HepG2 (cell line): ENCODE data around the gene DDX20. TPM values are rescaled to one million over a fixed set of nuclear protein-coding genes. Genes with fewer than 3 reads are reported as not detected.

Source experiments
- ATAC-seq: fragments of 200-7000 bp; cut with Tn5 transposase; 3 replicates; pipeline ENCODE4 v1.9.1; 2020; ENCODE audit warnings: mild to moderate bottlenecking, moderate library complexity
- BruUV-seq: library from RNA; stranded (reverse); fragments of 400-500 nt; replicated peaks from 2 replicates; lab custom pipeline; 2021; lab: Mats Ljungman, UMichigan
- CTCF ChIA-PET: fragments of 300-600 bp; formaldehyde crosslinking; extraction: SDS; loops from one replicate; lab custom pipeline; 2021; ENCODE audit warnings: low total read pairs, inconsistent platforms, low intra/inter-chr PET ratio; lab: Yijun Ruan, JAX
- POLR2A ChIA-PET: fragments of 350-600 bp; sonication (Branson Sonifier 250); formaldehyde crosslinking; loops from one replicate; lab custom pipeline; 2020; ENCODE audit warnings: antibody characterized with exemption, inconsistent platforms; lab: Yijun Ruan, JAX
- DNase-seq: peaks from one replicate; pipeline ENCODE4 v3.0.0-alpha.2; 2015; ENCODE audit warnings: low spot score
- FAIRE-seq: peaks from 3 replicates; lab custom pipeline; 2011; peaks lifted over from hg19 to GRCh38; lab: Jason Lieb, UNC
- H2AFZ ChIP-seq: one replicate; pipeline ENCODE4 v1.6.1; 2011; ENCODE audit warnings: low read length, inconsistent platforms
- H3K27ac ChIP-seq: fragments of 300-600 bp; 3 replicates; pipeline ENCODE4 v1.8.0; 2011; ENCODE audit warnings: mixed run types, mild to moderate bottlenecking, mixed read lengths, low read length, inconsistent platforms; ENCODE audit not compliant: insufficient read depth; ENCODE audit errors: extremely low read length
- H3K27me3 ChIP-seq, 2 experiments: fragments of 200-600 bp in 1 of 2; 2 replicates in 1 of 2; 3 replicates in 1 of 2; pipeline versions ENCODE4 v1.6.0 to v1.8.0; 2011; ENCODE audit warnings: low read length in 2 of 2, mild to moderate bottlenecking in 2 of 2, moderate library complexity in 2 of 2, inconsistent platforms in 1 of 2; ENCODE audit not compliant: insufficient read depth in 2 of 2, control insufficient read depth in 1 of 2
- H3K36me3 ChIP-seq, 2 experiments: fragments of 200-600 bp in 1 of 2; replicated peaks in 1 of 2; 2 replicates in 1 of 2; 3 replicates in 1 of 2; pipeline versions ENCODE4 v1.5.1 to v1.8.0; 2011; ENCODE audit warnings: low read length in 2 of 2, inconsistent platforms in 1 of 2; ENCODE audit not compliant: insufficient read depth in 2 of 2, control insufficient read depth in 1 of 2
- H3K4me1 ChIP-seq: 2 replicates; pipeline ENCODE4 v1.5.1; 2012; ENCODE audit warnings: low read length, inconsistent platforms; ENCODE audit not compliant: insufficient read depth
- H3K4me2 ChIP-seq: 2 replicates; pipeline ENCODE4 v1.6.0; 2011; ENCODE audit warnings: low read depth, low read length, inconsistent platforms
- H3K4me3 ChIP-seq, 3 experiments: fragments of 200-600 bp in 1 of 3; sonication (generic), shearing (Covaris generic) in 1 of 3; replicated peaks in 1 of 3; 2 replicates each; pipeline ENCODE4 v1.5.1; 2011 to 2016; ENCODE audit warnings: low read length in 3 of 3, inconsistent platforms in 2 of 3, low read depth in 2 of 3, mild to moderate bottlenecking in 2 of 3, control low read depth in 1 of 3, mixed read lengths in 1 of 3; ENCODE audit not compliant: insufficient read depth in 1 of 3
- H3K79me2 ChIP-seq: one replicate; pipeline ENCODE4 v1.6.1; 2011; ENCODE audit warnings: low read length, inconsistent platforms; ENCODE audit not compliant: insufficient read depth
- H3K9ac ChIP-seq: 2 replicates; pipeline ENCODE4 v1.6.0; 2011; ENCODE audit warnings: mild to moderate bottlenecking, low read depth, low read length, inconsistent platforms; ENCODE audit not compliant: insufficient read depth
- H3K9me3 ChIP-seq: 2 replicates; pipeline ENCODE4 v1.5.1; 2012; ENCODE audit warnings: mild to moderate bottlenecking, low read length
- H4K20me1 ChIP-seq: 2 replicates; pipeline ENCODE4 v1.6.0; 2011; ENCODE audit warnings: inconsistent platforms, mild to moderate bottlenecking, low read length, moderate library complexity; ENCODE audit not compliant: insufficient read depth
- BCL6 ChIP-seq: IDR thresholded peaks from 2 replicates; pipeline ENCODE4 v1.6.1; 2016; ENCODE audit warnings: missing genetic modification reagents, missing compliant biosample characterization
- CAMTA2 ChIP-seq: sonication (generic); formaldehyde crosslinking; IDR thresholded peaks from 2 replicates; pipeline ENCODE4 v1.4.0; 2020; ENCODE audit warnings: mild to moderate bottlenecking, missing genetic modification reagents, borderline replicate concordance
- DNMT1 ChIP-seq: sonication (generic); formaldehyde crosslinking; IDR thresholded peaks from 2 replicates; pipeline ENCODE4 v1.5.1; 2020; ENCODE audit warnings: mild to moderate bottlenecking, missing genetic modification reagents
- DNMT3B ChIP-seq: conservative IDR thresholded peaks from 2 replicates; pipeline ENCODE4 v1.6.1; 2016; ENCODE audit warnings: missing biosample characterization, control low read depth
- EP300 ChIP-seq, 3 experiments: sonication (generic) in 1 of 3; formaldehyde crosslinking in 1 of 3; IDR thresholded peaks; 2 replicates each; pipeline versions ENCODE4 v1.5.1 to v1.6.1; 2011 to 2020; ENCODE audit warnings: low read depth in 2 of 3, low read length in 2 of 3, borderline replicate concordance in 1 of 3, improper control_type of control experiment in 1 of 3, mild to moderate bottlenecking in 1 of 3, missing genetic modification reagents in 1 of 3, moderate library complexity in 1 of 3
- HOXA3 ChIP-seq: sonication (generic); formaldehyde crosslinking; IDR thresholded peaks from 2 replicates; pipeline ENCODE4 v1.5.0; 2020; ENCODE audit warnings: missing genetic modification reagents
- MYNN ChIP-seq: sonication (generic); formaldehyde crosslinking; IDR thresholded peaks from 2 replicates; pipeline ENCODE4 v1.4.0; 2020; ENCODE audit warnings: mild to moderate bottlenecking, low read depth, missing genetic modification reagents
- NR2F6 ChIP-seq, 2 experiments: IDR thresholded peaks; 2 replicates each; pipeline ENCODE4 v1.6.1; 2016; ENCODE audit warnings: antibody characterized with exemption in 1 of 2, mild to moderate bottlenecking in 1 of 2
- PHB2 ChIP-seq: fragments of 450-650 bp; IDR thresholded peaks from 2 replicates; pipeline ENCODE4 v1.6.1; 2018; ENCODE audit not compliant: partially characterized antibody
- POLR2A ChIP-seq, 2 experiments: IDR thresholded peaks; 2 replicates each; pipeline ENCODE4 v1.6.1; 2011; ENCODE audit warnings: low read depth in 2 of 2, low read length in 2 of 2, mild to moderate bottlenecking in 1 of 2, moderate library complexity in 1 of 2; ENCODE audit not compliant: insufficient read depth in 1 of 2
- SIX1 ChIP-seq: sonication (generic); formaldehyde crosslinking; IDR thresholded peaks from 2 replicates; pipeline ENCODE4 v1.4.0; 2020; ENCODE audit warnings: missing genetic modification reagents, borderline replicate concordance
- ZBTB37 ChIP-seq: sonication (generic); formaldehyde crosslinking; IDR thresholded peaks from 2 replicates; pipeline ENCODE4 v1.4.0; 2020; ENCODE audit warnings: mild to moderate bottlenecking, missing genetic modification reagents
- ZNF234 ChIP-seq: sonication (generic); formaldehyde crosslinking; conservative IDR thresholded peaks from 2 replicates; pipeline ENCODE4 v1.5.1; 2020; ENCODE audit warnings: mild to moderate bottlenecking, missing genetic modification reagents
- ZNF460 ChIP-seq: sonication (generic); formaldehyde crosslinking; IDR thresholded peaks from 2 replicates; pipeline ENCODE4 v1.5.1; 2020; ENCODE audit warnings: missing genetic modification reagents, mild to moderate bottlenecking, borderline replicate concordance
- WGBS: methylation state at CpG from one replicate; pipeline ENCODE4 v1.1.6; 2017; ENCODE audit warnings: low lambda C conversion rate; 5-methylcytosine and 5-hydroxymethylcytosine counted together
- in situ Hi-C: cut with HindIII; loops from 2 replicates; pipeline ENCODE4 v1.10.0; 2017; ENCODE audit warnings: low pct_unique_long_range_greater_than_20kb; ENCODE audit not compliant: extremely low pct_ligation_motif_present
- intact Hi-C: fragments of 100-400 bp; cut with micrococcal nuclease; formaldehyde crosslinking; loops from one replicate; pipeline ENCODE4 v1.10.0; 2022; ENCODE audit not compliant: unreplicated experiment
- polyA plus RNA-seq, 8 experiments: library from polyadenylated mRNA; depleted of rRNA in 3 of 8; stranded (reverse) in 7 of 8; unstranded in 1 of 8; fragments of >200 nt; fragmentation: Illumina TruSeq in 4 of 8; extraction: Trizol in 4 of 8; gene quantifications; 2 replicates each; pipeline versions ENCODE4 v1.2.1 to v1.2.3, GENCODE V29; 2011 to 2016; ENCODE audit warnings: low read depth in 4 of 8, missing spikeins in 1 of 8, mixed read lengths in 1 of 8; ENCODE audit not compliant: insufficient read depth in 1 of 8
- total RNA-seq, 5 experiments: library from RNA; depleted of rRNA; stranded (reverse); fragments of >200 nt; fragmentation: Illumina TruSeq; extraction: Trizol; gene quantifications; 2 replicates each; pipeline ENCODE4 v1.2.3, GENCODE V29; 2016; ENCODE audit warnings: low read depth in 1 of 5

DDX20 gene
- total and polyA plus RNA-seq, 2 of the 13 experiments (the other 11 are each of a cell fraction or from before 2014, with no cell fraction given) = 4.0 to 14.3 TPM

- POLR2A ChIA-PET = no interaction called here
- intact Hi-C loops (no loop called here), in situ Hi-C loops (no loop called here)
- Histone ChIP-seq H3K36me3 (no peaks in the 10 kb centered on the region), H3K4me1 (peaks cover 11% of the 10 kb centered on the region; the same call in 1 of the 2 replicates), H3K27me3 (peaks cover 1 to 22% of the 10 kb centered on the region in 2 experiments; a peak in 4 of 5 replicates), H3K27ac (no peak overlapping the region), H3K4me3 (no peak overlapping the region), H2AFZ (no peak overlapping the region), H3K9me3 (no peaks in the 10 kb centered on the region), H3K4me2 (no peak overlapping the region), H4K20me1 (no peaks in the 10 kb centered on the region), H3K79me2 (no peaks in the 10 kb centered on the region), H3K9ac (no peak overlapping the region)
- CTCF ChIA-PET = no interaction called here
- ATAC-seq = no peak
- DNase-seq = no peak
- BruUV-seq = no TSS peak
- FAIRE-seq = no peak
- 0% methylated on average over 1 of the region's 10 CpGs for WGBS
- TF ChIP-seq NR2F6 (IDR thresholded peaks at IDR 0.05) (no peak), NR2F6 (CRISPR knock-in tag; IDR thresholded peaks at IDR 0.05) (no peak), ZNF460 (CRISPR knock-in tag) (no peak), HOXA3 (CRISPR knock-in tag) (no peak), DNMT3B (CRISPR knock-in tag) (no peak), ZBTB37 (CRISPR knock-in tag) (no peak), PHB2 (no peak), DNMT1 (CRISPR knock-in tag) (no peak), EP300 (IDR thresholded peaks at IDR 0.05; ENCODE audit: low read depth in 2 of 2, low read length in 2 of 2) (no peak), EP300 (CRISPR knock-in tag; IDR thresholded peaks at IDR 0.05; ENCODE audit: borderline replicate concordance) (no peak), SIX1 (CRISPR knock-in tag) (no peak), ZNF234 (no peak), CAMTA2 (CRISPR knock-in tag) (no peak), POLR2A (IDR thresholded peaks at IDR 0.05; ENCODE audit: insufficient read depth in 1 of 2, low read depth in 2 of 2, low read length in 2 of 2) (no peak), MYNN (no peak), BCL6 (CRISPR knock-in tag) (no peak)
These were observed 56.2 kb downstream of the DDX20 start for GRCh38 chr1:111811891-111812290.
